GM12874 (cell line): Measurements from ENCODE around the gene TRO.

Experiments
- CTCF ChIP-seq: IDR thresholded peaks from 2 replicates; pipeline ENCODE4 v1.5.1; 2011; ENCODE audit warnings: low read depth, mild to moderate bottlenecking, control low read depth, low read length, moderate library complexity; ENCODE audit not compliant: insufficient read depth

The TRO gene

DNA sequence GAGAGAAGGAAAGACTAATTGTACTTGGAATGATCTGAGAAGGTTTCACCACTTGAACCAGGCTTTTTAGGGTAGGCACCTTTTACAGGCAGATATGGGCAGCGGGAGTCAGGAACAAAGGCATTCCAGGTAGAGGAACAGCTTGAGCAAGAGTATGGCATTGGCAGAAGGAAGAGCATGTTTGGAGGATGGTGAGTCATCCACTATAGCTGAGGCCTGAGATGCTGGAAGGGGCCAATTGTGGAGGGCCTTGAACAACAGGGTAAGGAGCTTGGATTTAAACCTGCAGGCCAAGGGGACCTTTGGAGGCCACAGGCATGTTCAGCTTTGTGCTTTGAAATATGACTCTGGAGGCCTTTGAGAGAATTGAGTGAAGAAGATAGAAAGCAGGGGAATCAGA is 41.1 kb downstream of the TRO start:
- TF ChIP-seq CTCF: no peak

GRCh38 chrX:54964766-54965497 is 44.3 kb downstream of the TRO start:
- no peak for TF ChIP-seq CTCF

GRCh38 chrX:54977387-54977786 is 56.8 kb downstream of the TRO start:
- TF ChIP-seq CTCF: no peak

GRCh38 chrX:54978448-54978847 is 57.8 kb downstream of the TRO start:
- no peak for TF ChIP-seq CTCF

- TF ChIP-seq CTCF: no peak
Measured at GRCh38 chrX:54979432-54979831, 58.8 kb downstream of the TRO start.

DNA sequence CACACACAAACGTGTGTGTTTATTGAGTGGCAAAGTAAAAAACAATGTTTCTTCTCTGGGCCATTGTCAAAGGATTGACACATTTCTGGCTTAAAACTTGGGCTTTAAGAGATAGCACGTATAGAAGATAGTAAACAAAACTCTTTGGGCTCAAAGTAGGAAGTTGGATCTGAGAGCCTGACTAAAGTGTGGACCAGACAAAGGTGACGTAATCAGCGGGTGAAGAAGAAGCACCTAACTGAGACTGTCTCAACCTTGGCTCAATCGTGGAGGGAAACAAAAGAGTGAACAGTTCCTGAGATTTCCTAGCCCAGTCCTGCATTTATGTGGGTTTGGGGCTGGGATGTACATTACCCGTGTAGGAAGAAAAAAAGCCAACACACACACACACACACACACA is 59.7 kb downstream of the TRO start:
- no peak for TF ChIP-seq CTCF
